Activated CD4-positive, alpha-beta T cell treated with anti-CD3 and anti-CD28 coated beads, Interleukin-2, amount 50 U/mL, for 16 hours (primary cell): ENCODE measurements around the gene MRPL16.

Experiments
- DNase-seq: peaks from one replicate; pipeline ENCODE4 v3.0.0-alpha.2; 2020

MRPL16 gene

DNA sequence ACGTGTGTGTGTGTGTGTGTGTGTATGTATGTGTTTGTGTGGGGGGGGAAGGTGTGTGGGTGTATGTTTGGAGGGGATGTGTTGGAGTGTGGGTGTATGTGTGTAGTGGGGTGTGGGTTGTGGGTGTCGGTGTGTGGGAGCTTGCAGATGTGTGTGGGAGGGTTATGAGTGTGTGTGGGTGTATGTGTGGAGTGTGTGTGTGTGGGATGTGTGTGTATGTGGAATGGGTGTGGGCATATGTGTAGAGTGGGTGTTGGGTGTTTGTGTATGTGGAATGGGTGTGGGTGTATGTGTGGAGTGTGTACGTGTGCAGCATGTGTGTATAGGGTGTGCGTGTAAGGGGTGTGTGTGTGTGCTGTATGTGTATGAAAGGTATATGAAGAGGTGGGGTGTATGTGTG, 40.8 kb downstream of the MRPL16 start:
- no peak for DNase-seq

DNA sequence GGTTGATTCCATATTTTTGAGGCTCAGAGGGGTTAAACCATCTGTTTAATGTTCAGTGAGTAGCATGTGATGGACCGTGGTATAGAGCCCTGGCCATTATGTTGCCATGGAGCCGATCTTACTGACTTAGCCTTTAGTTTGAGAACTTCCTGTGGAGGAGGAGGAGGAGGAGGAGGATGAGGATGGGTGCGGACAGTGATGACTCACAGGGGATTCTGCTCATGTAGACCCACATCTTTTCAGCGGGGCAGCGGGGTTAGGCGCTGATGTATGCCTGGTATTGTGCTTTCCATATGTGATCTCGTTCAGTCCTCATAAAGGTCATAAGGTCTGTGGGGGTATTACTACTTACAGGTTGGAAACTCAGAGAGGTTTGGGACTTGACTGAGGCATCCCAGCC, 41.5 kb downstream of the MRPL16 start:
- DNase-seq, result peak; percentile 14

DNA sequence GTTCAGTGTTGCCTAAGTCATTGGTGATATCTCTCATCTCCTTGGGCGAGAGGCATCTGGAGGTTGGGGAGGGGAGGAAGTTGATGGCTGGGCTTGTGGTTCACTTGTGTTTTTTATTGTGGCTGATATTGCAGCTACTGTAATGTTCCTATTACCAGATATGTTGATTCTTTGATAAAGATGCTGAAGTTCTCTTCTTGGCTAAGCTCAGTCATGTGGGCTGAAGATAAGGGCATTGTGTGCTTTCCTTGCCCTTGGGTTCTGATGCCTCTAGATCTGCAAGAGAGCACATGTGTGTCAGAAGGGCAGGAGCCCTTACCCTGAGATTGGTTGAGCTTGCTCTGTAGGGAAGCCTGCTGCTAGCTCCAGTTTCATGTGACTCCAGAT, 43.4 kb downstream of the MRPL16 start:
- peak; percentile 26 for DNase-seq

GRCh38 chr11:59766542-59767224, 43.9 kb downstream of the MRPL16 start:
- no peak for DNase-seq

GRCh38 chr11:59765068-59765735, 45.4 kb downstream of the MRPL16 start:
- DNase-seq, result no peak

DNA sequence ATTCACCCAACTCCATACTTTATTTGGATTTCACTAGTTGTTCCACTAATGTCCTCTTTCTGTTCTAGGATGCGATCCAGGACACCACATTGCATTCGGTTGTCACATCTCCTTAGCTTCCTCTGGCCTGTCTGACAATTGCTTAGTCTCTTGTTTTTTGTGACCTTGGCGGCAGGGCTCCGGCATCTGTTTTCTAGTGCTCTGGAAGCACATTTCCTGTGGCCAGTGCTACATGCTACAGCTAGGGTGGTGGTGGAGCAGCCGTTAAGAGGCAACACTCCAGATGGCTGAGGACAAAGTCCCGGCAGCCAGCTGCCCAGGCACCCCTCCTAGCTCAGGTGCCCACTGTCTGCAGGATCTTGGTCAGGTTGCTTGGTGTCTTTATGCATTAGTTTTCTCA, 48.6 kb downstream of the MRPL16 start:
- no peak for DNase-seq

GRCh38 chr11:59760771-59761170, 49.8 kb downstream of the MRPL16 start:
- no peak for DNase-seq

DNA sequence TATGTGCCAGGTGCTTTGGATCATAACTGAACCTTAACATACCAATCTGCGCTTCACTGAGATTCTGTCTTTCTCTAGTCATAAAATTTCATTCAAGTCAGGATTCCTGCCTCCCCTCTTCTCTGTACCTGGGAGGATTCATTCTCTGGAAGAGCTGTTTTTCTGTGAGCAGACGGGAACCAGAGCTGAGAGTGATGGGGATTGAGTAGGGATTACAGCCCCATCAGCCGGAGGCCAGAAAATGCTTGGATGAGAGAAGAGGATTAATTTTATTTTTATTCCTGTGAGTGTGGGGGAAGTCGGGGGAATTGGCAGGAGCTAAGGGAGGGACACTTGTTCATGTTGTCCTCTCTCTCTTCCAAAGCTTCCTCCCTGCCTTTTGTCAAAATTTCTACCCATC, 50.7 kb downstream of the MRPL16 start:
- no peak for DNase-seq

- DNase-seq, result no peak
Observed at GRCh38 chr11:59758401-59759037, 52.1 kb downstream of the MRPL16 start.

- no peak for DNase-seq
Observed at GRCh38 chr11:59756845-59757244, 53.7 kb downstream of the MRPL16 start.

GRCh38 chr11:59756558-59756840, 54.1 kb downstream of the MRPL16 start:
- DNase-seq, result no peak
